HepG2 (cell line): ENCODE measurements around the gene SYT14.

ENCODE experiments used
- FOXA1 ChIP-seq, 2 experiments: fragments of 450-650 bp in 1 of 2; sonication (generic) in 1 of 2; formaldehyde crosslinking in 1 of 2; IDR thresholded peaks; 2 replicates each; pipeline versions ENCODE4 v1.4.0 to v1.6.1; 2016 to 2020; ENCODE audit warnings: missing genetic modification reagents in 1 of 2
- KMT2A ChIP-seq: sonication (generic); formaldehyde crosslinking; IDR thresholded peaks from 2 replicates; pipeline ENCODE4 v1.4.0; 2020; ENCODE audit warnings: missing genetic modification reagents

GRCh38 chr1:209927466-209927865 is 10.6 kb upstream of the SYT14 start:
- TF ChIP-seq KMT2A (no peak), FOXA1 (IDR thresholded peaks at IDR 0.05) (no peak), FOXA1 (CRISPR knock-in tag; IDR thresholded peaks at IDR 0.05) (no peak)
